Upper lobe of left lung (tissue), 4 donors: Measurements from ENCODE around the gene OSBP2.

ENCODE experiments used
- CTCF ChIP-seq, 6 experiments: fragments of 450-650 bp in 4 of 6; fragments of 200-600 bp in 2 of 6; sonication (generic) in 2 of 6; IDR thresholded peaks; one replicate each; pipeline ENCODE4 v1.5.1; 2016 to 2019; ENCODE audit warnings: antibody characterized with exemption in 6 of 6
- EP300 ChIP-seq, 4 donors: sonication (generic); formaldehyde crosslinking; IDR thresholded peaks; one replicate each; pipeline ENCODE4 v1.5.1; 2017; ENCODE audit warnings: antibody characterized with exemption in 4 of 4, control low read depth in 2 of 4
- POLR2A ChIP-seq, 4 donors: fragments of 450-650 bp; IDR thresholded peaks; one replicate each; pipeline ENCODE4 v1.5.1; 2016 to 2017; ENCODE audit warnings: antibody characterized with exemption in 4 of 4, mild to moderate bottlenecking in 2 of 4
- POLR2AphosphoS5 ChIP-seq, 2 donors: sonication (generic); formaldehyde crosslinking; IDR thresholded peaks; one replicate each; pipeline ENCODE4 v1.5.1; 2017; ENCODE audit warnings: antibody characterized with exemption in 2 of 2

- no peak for TF ChIP-seq POLR2AphosphoS5 (IDR thresholded peaks at IDR 0.05)
- no peak for TF ChIP-seq CTCF (IDR thresholded peaks at IDR 0.05)
- no peak for TF ChIP-seq POLR2A (IDR thresholded peaks at IDR 0.05)
- no peak for TF ChIP-seq EP300 (IDR thresholded peaks at IDR 0.05)
Observed at GRCh38 chr22:30809086-30809485, 114.4 kb downstream of the OSBP2 start.
